GM21381 (cell line): ENCODE results near the gene GBGT1.
A peak's percentile ranks its signal among the peaks of the same experiment; 100 is the strongest.

Experiments
- ATAC-seq: cut with Tn5 transposase; IDR thresholded peaks from one replicate; pipeline ENCODE4 v1.9.1; 2021; ENCODE audit warnings: mild to moderate bottlenecking, moderate library complexity; ENCODE audit not compliant: unreplicated experiment

Gene GBGT1

DNA sequence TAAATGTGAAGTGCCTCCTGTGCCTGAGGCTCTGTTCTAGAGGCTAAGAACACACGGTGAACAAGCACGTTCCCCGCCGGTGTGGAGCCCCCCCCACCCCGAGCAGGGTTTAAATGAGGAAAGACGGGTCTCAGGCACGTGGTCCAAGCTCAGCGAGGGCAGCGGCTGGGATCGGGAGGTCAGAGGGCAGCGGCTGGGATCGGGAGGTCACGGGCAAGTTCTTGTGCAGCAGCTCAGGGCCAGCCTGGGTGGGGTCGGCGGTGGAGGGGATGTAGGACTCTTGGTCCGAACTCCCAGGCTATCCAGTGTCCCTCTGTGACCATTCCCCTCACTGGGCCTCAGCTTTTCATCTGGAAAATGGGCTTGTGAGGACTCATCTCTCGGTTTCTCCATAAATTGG lies 2.7 kb upstream of the GBGT1 start:
- no peak for ATAC-seq

- ATAC-seq = no peak
These were observed 1.7 kb upstream of the GBGT1 start for GRCh38 chr9:133165452-133165730.

- no peak for ATAC-seq
These were observed 477 bp upstream of the GBGT1 start for GRCh38 chr9:133164191-133164590.

- no peak for ATAC-seq
These were observed 732 bp downstream of the GBGT1 start for GRCh38 chr9:133162861-133163503.

DNA sequence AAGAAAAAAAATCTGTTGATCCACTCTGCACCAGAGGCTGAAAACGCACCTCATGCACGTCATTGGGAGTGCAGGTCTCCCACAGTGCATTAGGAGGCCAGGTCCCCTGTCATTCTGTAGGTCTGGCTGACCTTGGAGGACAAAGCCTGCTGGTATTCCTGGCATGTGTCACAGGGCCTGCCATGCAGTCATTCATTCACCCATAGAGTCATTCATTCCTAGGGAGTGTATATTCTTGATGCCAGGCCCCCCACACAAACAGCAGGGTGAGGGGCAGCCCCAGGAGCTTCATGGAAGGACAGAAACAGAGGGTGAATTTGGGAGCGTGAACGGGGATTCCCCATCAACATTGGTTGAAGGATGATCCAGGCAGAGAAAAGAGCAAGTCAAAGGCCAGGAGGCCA lies 2.2 kb downstream of the GBGT1 start:
- ATAC-seq = no peak

DNA sequence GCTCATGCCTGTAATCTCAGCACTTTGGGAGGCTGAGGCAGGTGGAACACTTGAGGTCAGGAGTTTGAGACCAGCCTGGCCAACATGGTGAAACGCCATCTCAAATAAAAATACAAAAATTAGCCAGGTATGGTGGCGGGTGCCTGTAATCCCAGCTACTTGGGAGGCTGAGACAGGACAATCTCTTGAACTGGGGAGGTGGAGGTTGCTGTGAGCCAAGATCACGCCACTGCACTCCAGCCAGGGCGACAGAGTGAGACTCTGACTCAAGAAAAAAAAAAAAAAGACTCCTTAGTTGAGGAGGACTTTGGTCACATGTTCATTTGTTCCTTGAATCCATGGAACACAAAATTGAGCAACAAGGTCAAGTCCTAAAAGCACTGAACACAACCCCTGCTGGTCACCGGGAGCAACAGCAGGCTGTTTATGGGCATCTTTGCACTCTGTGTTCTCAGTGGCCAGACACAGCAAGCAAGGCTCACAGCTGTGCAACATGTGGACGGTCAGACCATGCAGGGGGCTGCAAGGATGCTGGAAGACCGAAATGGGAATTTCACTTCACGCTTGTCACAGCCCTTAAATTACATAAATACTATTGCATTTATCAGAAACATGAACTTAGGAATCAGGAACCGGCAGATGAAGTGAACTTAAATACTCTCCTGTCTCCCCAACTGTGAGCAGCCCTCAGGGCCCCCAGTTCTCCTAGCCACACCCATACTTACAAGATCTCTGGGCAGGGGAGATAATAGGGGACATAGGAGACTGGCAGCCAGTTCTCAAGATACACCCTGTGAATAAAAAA lies 2.8 kb downstream of the GBGT1 start:
- no peak for ATAC-seq

GRCh38 chr9:133158695-133159094 lies 5.0 kb downstream of the GBGT1 start:
- ATAC-seq = no peak

DNA sequence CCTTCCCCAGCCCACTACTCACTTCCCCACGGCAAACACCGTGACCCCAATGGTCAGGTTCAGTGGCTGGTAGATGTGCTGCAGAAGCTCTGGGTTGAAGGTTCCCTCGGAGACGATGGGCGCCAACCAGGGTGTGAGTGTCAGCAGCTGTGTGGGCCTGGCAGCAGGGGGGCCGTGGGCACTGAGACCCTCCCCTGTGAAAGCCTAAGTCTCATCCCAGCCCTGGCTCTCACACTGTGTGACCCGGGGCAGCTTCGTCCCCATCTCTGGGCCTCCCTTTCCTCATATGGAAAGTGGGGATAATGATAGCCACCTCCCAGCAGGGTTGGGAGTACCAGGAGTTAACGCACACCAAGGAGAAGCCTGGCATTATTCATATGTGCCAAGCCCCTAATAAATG lies 8.6 kb downstream of the GBGT1 start:
- no peak for ATAC-seq

DNA sequence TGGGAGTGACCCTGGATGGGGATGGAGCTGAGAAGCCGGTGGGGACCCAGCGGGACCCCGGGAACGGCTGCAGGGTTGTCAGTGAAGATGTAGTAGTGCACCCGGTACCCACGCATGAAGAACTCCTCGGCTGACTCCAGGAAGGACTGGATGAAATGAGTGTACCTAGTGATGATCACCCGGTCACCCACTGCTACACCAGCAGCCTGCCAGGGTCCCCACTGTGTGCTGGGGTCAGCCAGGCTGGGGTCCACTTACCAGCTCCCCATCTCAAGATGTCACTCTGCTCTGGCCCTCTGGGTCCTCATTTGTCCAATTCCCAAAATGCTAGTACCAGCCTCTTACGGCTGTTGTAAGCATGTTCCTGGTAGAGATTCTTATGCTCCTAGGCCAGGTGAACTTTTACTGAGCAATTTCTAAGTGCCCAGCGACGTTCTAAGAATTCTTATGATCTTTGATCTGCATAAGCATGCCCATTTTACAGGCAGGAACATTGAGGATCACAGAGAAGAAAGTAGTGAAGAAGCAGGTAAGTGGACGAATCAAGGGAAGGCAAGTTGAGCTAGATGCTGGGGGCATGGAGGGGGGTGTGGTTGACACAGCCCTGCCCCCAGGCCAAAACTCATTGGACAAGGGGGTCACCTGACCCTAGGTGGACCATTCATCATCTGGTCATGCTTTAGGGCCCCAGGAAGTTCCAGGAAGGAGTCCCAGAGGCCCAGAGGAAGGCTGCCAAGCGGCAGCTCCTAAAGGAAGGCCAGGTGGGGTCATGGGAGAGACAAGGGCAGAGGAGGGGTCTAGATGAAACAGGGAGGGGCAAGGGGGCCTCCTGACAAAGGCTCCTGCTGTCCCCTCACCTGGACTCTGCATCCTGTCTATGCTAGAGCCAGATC lies 9.4 kb downstream of the GBGT1 start:
- no peak for ATAC-seq

DNA sequence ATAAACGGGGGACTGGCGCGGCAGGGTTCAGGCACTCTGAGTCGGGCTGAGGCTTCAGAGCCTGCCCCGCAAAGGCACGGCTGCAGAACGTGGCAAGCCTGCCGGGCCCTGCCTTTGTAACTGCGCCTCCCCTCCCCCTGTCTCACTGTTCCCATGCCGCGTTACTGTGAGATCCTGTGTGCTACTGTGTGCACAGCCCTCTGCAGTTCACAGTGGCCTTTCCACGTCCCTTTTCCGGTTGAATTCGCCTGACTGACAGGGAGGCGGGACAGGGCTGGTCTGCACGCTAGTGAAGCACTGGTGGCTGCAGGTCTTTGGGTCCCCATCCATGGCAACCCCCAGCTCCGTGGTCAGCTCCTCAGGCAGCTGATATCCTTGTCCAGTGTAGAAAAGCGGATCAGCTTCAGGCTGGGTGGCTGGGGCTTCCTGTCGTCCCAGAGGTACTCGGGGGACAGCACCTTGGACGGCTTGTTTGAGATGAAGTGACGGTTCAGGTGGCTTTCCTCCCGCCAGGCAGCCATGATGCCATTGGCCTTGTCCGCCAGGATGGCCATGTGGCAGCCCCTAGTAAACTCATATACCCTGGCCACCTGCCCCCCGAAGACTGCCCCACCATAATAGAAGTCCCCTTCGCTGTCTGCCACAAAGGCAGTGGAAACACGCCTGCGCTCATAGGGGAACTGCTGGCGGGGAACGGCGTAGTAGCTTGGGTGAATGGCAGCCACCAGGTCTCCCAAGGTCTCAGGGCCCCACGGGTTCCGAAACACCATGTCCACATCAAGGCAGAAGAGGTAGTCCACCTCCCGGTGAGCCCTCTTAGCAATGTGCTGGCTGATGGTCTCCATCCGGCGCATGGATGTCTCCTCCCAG lies 10.3 kb downstream of the GBGT1 start:
- ATAC-seq = no peak

GRCh38 chr9:133151601-133152525 lies 11.9 kb downstream of the GBGT1 start:
- ATAC-seq = no peak

DNA sequence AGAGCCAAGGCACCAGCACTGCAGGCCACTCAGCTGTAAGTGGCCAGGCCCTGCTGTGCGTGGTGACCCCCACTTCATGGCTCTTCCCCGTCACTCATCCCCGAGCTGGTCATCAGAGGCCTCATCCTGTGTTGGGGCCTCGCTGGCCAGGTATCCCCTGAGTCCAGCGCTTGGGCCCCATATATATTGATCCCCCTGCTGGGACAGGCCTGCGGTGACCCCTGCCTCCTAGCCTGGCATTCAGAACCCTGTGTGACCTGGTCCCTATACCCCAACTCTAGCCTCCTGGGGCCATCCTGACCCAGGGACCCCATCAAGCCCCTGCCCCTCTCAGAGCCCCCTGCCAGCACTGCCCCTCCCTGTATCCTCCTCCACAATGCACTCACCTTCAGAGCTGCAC lies 12.7 kb downstream of the GBGT1 start:
- ATAC-seq = no peak

- peak; percentile 66 for ATAC-seq
These were observed 14.3 kb downstream of the GBGT1 start for GRCh38 chr9:133149130-133150015.

DNA sequence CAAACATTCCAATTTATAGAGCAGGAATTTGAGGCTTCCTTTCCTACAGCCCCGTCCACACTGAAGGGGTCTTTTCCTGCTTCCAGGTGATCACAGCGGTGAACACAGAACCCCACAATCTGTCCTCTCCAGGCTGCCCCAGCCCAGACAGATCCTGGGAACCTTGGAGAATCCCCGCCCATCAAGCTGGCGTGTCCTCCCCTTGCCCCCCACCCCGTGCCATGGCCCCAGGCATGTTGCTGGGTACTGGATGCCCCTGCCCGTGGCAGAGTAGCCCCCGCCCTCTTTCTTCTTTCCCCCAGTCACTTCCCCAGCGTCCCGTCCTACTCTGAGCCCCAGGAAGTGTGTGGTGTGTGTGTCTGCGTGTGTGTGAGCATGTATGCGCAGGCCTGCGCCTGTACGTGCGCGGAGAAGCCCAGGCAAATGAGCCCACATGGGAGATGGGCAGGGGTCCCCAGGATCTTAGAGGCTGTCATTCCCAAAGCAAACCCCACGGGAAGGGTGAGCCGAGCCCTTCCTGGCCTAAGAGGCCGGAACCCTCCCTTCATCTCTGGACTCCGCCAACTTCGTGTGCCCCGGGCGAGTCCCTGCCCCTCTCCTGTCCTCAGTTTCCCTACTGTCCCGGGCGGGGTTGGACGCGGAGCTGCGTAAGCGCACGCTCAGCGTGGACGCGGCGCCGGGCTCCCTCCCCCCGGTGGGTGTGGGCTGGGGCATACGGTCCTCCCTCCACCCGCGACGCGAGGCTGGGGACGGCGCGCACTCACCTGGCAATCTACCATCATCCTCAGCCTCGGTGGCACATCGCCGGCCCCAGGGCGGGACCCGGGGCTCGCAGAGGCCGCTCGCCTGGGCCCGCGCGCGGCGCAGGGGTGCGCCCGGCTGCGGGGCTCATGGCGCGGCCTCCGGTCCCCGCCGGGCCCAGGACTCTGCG lies 15.2 kb downstream of the GBGT1 start:
- peak; percentile 6 for ATAC-seq

DNA sequence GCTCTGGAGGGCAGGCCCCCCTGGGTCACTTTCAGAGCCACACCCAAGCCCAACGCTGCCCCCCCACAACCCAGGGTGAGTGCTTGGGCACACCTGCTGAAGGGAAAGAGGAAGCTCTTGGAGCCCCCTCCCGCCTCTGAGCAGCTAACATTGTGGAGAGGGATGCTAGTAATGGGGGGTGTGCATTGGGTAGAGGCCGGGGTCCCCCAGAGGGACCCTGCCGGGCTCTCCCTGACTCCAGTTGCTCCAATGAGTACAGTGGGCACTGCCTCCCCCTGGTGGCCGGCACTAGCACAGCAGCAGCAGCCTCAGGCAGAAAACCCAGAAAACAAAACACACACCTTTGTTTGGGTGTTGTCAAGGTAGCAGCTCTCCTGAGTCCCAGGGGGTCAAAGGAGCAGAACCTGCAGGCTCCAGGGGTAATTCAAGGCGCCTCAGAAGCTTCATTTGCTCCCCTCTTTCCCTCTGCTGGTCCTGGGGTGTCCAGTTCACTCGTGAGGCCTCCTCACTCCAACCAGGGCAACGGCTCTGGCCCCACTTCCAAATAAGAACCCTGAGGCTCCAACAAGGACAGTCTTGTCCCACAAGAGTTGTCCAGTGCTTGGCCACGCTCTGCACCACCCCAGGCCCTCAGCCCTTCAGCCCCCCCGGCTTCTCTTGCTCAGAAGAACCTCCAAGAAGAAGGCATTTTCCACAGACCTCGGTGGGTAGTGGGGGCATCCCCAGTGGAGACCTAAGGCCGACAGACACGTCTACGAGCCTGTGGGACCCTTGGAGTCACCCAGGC lies 16.1 kb downstream of the GBGT1 start:
- no peak for ATAC-seq

DNA sequence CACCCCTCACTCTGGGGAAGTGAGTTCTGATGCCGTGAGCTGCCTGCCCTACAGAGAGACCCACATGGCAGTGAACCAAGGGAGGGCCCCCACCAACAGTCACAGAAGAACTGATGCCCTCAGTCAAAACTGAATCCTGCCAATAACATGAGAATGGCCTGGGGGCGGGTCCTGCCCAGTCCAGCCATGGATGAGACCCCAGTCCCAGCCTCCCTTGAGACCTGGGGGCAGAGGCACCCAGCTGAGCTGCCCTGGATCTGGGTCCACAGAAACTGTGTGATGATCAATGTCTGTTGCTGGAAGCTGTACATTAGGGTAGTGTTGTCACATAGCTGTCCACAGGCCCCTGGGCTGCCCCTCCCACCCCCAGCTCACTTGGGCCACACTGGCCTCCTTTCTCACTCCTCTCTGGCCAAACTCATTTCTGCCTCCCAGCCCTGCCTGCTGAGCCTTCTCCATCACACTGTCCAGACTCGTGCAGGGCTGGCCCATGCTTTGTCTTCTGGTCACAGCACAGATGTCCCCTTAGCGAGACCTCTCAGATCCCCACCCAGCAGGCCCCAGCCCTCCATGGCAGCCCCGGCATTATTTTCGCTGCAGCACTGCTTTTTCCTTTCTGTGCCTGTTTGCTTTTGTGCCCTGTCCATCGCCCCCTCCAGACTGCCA lies 16.8 kb downstream of the GBGT1 start:
- ATAC-seq = no peak
